M059J (cell line): ENCODE results near the gene HEATR5B. TPM values are rescaled to one million over a fixed set of nuclear protein-coding genes. Genes with fewer than 3 reads are reported as not detected.
"Not testable (repeated sequence)": the region's sequence is repeated elsewhere in the genome, so short reads cannot be mapped to it uniquely, and the experiment has no call there.

Source experiments
- DNase-seq: peaks from one replicate; pipeline ENCODE4 v3.0.0-alpha.2; 2012; ENCODE audit warnings: low read depth
- total RNA-seq: library from RNA; depleted of rRNA; stranded (reverse); fragments of >200 nt; shearing (Covaris generic); gene quantifications from 2 replicates; pipeline ENCODE4 v1.2.3, GENCODE V29; 2014

Gene HEATR5B
- total RNA-seq, 1 experiment from 2014 or later, result 8.2 TPM

DNA sequence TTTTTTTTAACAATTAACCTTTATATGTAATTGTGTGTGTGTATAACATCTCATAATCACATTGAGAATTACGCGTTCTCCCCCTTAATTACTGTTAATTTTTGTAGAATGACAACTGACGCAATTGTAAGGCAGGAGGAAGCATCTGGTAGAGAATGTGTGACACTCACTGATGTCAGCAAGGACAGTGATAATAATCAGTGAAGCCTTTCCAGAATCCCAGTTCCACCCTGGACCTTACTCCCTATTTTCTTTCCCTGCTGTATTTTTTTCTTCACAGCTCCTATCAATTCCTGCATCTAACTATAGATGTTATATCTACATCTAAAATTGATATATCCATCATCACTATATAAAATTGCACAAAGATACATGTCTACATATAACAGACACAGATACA is 101.7 kb downstream of the HEATR5B start:
- no peak for DNase-seq

DNA sequence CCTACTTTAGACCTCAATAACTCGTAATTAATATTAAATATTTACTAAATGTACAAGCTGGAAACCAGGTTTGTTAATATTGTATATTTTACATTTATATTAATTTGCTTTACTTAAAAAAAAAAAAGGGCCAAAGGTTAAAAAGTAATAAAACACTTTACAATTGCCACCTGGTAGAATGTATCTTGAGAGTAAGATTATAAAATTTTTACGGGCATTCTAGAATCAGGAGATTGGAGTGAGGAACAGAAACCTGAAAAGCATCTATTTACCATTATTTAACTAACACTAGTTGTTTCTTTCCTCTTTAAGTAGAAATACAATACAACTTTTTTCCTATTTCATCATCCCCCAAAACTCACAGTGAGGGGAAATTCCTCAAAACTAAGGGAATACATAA is 102.3 kb downstream of the HEATR5B start:
- no peak for DNase-seq

DNA sequence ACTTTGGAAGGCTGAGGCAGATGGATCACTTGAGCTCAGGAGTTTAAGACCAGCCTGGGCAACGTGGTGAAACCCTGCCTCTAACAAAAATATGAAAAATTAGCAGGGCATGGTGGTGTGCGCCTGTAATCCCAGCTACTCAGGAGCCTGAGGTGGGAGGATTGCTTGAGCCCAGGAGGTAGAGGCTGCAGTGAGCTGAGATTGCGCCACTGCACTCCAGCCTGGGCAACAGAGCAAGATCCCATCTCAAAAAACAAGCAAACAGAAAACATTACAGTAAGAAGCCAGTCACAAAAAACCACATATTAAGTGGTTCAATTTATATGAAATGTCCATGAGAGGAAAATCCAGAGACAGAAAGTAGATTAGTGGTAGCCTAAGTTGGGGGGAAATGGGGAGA is 105.2 kb downstream of the HEATR5B start:
- DNase-seq, result not testable (repeated sequence)

DNA sequence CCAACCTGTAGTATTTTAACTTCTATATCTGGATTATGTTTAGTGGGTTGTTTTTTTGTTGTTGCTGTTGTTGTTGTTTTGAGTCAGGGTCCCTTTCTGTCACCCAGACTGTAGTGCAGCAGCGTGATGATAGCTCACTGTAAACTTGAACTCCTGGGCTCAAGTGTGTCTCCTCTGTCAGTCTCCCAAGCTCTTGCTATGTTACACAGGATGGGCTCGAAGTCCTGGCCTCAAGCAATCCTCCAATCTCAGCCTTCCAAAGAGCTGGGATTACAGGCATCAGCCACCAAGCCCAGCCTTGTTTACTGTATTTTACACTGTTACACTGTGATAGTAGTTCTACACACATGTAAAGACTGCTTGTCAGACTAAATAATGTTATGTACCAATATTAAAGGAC is 108.1 kb downstream of the HEATR5B start:
- DNase-seq, result no peak

DNA sequence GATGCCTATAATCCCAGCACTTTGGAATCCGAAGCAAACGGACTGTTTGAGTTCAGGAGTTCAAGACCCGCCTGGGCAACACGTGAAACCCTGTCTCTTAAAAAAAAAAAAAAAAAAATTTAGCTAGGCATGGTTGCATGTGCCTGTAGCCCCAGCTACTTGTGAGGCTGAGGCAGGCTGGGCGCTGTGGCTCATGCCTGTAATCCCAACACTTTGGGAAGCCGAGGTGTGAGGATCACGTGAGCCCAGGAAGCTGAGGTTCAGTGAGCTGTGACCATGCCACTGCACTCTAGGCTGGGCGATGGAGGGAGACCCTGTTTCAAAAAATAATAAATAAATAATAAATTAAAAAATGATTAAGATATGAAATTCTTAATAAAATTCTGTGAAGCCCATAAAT is 108.9 kb downstream of the HEATR5B start:
- DNase-seq, result no peak

DNA sequence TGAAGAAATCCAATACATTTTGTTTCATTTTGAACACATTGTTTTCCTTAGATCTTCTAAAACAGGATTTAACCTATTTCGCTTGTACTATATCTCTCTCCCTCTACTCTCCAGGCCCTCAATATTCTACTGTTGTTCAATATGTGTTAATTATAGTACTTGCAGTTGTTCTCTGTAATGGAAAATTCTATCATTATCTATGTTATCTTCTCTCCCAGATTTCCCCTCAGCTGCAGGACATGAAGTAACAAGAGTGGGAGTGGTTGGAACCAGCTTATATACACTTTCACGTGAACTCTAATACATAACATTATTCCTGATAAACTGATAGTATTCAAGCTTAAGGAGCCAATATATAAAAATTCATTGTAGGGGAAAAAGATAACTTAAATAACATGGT is 110.9 kb downstream of the HEATR5B start:
- DNase-seq, result no peak

DNA sequence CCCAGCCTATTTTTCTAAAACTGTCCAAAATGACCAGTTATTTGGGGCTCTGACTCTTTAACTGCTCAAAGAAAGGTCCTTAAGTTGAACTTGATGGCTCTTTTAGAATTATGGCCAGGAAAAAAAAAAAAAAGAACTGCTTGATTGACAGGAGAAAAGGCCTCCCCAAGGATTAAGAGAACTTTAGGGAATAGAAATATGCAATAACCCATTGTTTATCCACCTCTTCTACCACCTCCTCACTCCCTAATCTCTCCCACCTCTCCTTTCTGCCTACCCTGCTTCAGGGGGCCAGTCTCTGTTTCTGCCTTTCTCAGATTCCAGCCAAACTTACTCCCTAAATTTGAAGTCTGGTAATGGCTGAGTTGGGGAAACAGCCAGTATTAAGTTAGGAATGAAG is 112.2 kb downstream of the HEATR5B start:
- no peak for DNase-seq

DNA sequence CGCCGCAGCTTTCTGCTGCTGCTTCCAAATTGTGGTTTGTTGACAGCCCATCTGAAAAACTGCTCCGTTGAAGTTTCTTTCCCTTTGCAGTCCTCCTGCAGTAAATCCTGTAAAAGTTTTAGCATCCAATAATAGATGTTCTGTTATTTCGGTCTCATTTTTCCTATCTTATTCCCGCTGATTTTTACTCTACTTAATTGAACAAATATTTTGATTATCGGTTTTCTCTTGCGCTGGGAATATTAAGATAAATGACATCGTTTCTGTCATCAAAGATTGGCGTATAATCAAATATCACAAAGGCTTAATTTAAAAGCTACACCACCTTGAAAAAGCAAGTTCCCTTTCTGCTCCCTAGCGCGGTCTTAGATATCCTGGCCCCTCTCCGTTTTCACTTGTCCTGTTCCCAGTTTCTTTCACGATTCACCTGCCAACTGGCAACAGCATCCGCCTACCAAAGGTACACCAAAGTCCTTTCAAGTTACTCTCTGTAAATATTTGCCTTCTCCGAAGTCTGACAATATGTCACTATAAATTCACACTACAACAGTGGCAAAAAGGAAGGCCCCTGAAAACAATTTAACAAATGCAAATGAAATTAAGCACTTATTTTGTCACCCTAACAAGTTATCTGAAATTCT is 116.8 kb downstream of the HEATR5B start:
- DNase-seq, result peak; percentile 27

DNA sequence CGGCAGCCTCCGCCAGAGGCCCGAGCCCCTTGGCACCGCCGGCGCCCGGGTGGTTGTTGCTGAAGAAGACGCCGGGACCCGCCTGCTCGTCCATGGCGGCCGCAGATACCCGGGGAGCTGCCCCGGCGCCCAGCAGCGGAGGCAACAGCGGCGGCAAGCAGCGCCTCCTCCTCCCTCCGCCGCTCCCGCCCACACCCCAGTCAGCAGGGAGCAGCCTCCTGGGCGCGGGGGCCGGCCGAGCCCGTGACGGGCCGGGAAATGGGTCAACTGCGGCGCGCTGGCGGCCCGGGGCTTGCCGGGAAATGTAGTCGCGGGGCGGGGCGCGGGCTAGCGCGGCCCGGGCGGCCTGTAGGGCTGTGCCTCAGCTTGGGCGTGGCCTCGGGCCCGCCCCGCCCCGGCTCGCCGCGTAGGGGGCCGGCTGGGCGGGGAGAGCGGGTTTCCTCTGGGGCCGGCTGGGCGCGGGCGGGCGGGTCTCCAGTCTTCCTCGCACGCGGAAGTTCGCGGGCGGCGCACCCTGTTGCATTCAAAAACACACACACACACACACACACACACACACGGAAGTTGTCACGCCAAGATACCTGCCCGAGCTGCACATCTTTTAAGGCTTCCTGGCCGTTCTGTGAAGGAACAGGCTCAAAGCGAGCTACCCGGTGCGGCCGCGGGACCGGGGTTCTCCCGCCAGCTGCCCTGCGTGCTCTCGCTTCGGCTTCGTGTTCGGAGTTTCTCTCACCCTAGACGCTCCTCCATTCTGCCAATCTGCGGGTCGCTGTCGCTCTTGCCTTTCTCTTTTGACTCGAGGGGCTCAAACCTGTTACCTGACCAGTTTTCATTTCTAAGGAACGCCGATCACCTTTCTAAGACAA is 117.6 kb downstream of the HEATR5B start, which contains the start of gene STRN:
Gene STRN (minus strand): TSS at position 167 of the 866 bp plus-strand sequence. CDS start 73 bp downstream, at position 94.
- peak; percentile 94 for DNase-seq

DNA sequence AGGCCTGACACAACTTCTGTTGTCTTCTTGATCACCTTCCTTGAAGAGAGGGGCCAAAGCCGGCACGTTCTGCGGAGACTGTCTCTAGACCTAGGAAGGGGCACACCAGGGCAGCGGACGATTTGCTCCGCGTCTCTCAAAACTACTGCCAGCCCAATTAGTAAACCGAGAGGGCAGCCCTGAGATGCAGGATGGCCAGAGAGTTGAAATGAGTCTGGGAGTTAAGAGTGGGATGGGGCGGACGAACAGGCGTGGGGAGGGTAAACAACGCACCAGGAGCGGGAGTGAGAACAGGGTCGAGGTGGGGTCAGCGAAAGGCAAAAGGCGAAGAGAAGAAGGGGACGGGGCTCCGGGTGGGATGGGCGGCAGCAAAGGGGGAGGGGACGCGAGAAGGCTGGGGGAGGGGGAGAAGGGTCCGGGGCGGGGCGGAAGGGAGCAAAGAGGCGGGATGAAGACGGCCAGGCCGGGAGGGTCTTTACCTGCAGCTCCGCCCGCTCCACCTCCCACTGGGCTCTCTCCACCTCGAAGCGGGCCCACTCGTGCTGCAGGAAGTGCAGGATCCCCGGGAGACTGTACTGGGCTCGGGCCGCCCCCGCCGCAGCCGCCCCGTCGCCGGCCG is 118.3 kb downstream of the HEATR5B start:
- peak; percentile 34 for DNase-seq

DNA sequence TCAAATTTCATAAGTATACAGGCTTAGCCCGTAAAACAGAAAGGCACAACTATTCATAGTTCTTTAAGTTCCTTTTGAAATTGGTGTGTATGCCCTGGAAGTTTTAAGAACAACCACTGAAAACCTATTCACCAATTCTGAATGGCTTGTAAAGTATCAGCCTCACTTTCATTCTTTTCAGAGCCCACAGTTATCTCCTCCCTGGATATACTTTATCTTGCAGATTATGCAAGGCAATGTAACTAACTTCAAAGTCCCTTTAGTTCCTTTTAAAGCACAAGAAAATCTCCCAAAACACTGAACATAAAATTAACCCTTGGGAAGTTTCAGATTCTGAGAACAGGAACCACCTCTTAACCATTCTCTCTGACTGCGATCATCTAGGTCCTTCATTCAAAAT is 119.0 kb downstream of the HEATR5B start:
- no peak for DNase-seq

DNA sequence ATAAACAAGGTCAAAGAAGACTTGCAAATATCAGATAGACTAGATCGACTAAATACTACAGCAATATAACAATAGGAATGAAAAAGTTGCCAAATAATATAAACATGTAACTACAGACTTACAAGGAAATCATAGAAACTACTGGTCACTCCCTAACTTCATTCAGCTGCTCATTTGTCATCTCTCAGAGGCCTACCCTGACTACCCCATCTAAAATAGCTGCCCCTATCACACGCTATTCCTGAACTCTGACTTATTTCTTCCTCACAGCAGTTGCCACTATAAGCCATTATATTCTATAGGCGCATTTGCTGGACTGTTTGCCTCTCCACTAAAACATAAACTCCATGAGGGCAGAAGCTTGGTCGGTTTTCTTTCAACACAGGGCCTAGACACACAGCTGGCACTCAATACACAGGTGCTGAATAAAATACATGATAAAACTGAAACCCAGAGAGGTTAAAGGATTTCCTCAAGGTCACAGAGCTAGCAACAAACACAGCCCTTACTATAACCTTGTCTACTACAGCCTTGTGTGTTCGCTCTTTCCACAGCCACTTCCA is 119.6 kb downstream of the HEATR5B start:
- no peak for DNase-seq

DNA sequence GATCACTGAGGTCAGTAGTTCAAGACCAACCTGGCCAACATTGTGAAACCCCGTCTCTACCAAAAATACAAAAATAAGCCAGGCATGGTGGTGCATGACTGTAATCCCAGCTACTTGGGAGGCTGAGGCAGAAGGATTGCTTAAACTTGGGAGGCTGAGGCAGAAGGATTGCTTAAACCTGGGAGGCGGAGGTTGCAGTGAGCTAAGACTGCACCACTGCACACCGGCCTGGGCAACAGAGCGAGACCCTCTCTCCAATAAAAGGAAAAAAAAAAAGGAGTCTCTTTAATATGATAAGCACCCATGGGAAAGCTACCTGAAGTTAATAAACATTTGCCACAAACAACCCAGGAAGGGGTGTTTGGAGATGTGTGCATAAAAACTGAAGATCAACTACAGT is 120.4 kb downstream of the HEATR5B start:
- no peak for DNase-seq

DNA sequence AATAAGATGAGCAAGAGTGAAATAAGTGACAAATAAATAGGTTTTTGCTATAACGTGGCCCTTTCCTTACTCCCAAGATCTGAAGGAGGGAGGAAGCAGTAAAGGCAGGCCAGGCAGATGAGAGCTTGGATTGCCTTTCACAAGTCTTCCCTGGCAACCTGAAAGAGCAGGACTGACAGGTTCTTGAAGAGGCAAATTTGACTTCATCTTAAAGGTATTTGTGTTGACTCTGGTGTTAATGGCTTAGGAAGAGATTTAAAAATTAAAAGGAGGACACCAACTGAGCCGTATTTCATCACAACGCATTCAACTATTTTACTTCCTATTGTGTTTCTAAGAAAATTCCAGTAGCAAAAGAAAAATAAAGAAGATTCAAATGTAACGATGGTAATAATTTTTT is 121.1 kb downstream of the HEATR5B start:
- no peak for DNase-seq

DNA sequence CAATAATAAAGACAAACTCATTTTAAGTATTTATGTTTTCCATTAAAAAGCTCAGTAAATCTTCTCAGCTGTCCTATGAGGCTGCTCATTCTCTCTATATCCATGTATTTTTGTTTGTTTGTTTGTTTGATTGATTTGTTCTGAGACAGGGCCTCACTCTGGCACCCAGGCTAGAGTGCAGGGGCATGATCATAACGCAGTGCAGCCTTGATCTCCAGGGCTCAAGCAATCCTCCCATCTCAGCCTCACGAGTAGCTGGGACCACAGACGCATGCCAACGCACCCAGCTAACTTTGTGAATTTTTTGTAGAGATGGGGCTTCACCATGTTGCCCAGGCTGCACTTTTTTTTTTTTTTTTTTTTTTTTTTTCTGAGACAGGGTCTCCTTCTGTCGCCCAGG is 123.4 kb downstream of the HEATR5B start:
- DNase-seq, result no peak

DNA sequence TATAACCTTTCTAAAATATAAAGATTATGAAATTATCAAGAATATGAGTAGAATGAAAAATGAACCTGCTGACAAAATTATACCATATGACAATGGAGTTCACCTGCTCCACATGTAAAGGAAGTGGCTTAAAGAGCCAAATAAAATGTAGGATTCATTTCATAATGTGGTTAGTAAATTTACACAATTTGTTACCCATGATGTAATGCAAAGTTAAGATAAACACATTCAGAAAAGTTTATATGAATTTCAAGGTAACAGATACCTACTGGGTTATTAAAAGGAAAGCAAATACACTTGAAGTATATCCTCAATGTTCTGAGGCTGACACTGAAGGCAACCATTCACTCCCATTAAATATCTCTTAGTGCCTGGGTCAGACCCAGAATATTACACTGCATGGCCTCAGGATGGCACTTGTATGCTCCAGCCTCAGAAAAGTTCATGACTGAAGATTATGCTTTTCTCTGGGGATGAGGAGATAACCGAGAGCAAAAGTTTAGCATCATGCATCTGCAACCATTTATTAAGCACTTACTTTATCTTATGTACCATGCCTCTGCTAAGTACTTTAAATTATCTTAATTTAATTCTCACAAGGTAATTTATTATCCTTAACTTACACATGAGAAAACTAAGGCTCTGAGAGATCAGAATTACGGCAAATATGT is 124.0 kb downstream of the HEATR5B start:
- DNase-seq, result no peak

DNA sequence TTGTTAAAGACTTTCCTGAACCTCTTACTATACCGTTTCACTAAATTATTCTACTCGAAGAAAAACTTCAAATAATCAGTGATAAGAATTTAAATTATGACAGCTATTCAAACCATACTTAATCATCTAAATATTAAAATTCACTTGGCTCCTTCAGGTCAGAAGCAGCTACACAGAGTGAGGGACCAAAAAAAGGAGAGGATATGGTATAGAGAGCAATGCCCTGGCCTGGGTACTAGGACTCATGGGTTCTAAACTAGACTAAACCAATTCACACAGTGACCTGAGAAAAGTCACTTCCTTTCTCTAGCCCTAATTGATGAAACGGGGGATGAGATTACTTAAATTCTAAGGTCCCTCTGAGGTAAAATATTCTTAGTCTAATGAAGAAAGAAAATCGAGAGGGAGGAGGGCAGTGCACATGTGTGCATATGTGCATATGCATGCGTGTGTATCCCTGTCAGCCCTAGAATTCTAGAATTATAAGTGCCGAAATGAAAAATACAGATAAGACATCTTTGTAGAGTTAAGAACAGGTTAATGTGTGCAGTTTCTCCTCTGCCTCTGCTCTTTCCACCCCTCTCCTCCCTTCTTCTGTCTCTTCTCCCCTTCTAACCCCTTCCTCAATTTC is 129.1 kb downstream of the HEATR5B start:
- DNase-seq, result no peak

DNA sequence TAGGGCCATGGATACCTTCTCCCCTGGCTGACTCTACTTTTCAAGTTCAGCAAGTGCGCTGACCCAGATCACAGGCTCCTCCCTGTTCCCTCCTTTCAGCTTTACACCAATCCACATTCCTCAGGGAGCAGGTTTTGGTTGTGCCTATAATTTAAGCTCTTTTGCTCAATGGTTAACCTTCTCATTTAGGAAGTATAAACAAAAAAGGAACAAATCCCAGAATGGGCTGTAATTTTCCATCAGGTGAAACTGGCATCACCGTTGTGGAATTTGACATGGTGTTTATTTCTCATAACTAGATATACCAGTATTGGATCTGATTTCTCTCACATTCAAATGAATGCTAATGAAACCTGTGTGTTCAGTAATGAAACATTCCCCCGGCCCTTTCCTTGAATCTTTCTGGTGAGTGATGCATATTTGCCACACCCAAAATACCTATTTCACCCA is 131.4 kb downstream of the HEATR5B start:
- peak; percentile 8 for DNase-seq

DNA sequence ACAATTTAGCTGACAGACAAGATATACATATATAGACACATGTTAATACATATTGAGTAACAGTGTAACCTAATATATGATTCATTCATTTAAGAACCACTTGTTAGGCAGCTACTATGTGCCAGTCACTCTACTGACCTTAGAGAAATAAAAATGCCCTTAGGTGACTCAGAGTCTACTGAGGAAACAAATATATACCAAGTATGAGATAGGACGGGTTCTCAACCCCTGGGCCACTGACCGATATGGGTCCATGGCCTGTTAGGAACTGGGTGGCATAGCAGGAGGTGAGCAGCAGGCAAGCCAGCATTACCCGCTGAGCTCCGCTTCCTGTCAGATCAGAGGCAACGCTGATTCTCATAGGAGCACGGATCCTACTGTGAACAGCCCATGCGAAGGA is 132.6 kb downstream of the HEATR5B start:
- peak; percentile 60 for DNase-seq

DNA sequence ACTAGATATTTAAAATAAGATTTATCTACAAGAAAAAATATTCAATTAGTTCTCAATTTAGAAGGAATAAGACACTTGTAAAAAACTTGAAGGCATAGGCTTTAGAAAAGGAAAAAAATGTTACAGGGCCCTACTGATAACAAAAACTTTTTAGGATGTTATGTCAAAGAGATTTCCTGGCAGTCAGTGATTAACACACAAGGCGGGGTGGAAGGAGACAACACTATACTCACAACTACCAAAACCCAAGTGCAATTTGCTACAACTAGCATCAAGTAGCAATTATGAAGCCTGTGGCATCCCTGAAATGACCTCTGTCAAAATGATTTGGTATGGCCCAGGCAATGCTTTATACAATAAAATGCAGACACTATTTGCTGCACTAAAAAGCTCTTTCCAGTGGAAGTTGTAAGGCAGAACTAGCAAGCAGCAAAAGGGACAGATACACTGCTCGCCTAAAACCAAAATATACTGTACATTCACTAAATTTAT is 133.1 kb downstream of the HEATR5B start:
- no peak for DNase-seq

DNA sequence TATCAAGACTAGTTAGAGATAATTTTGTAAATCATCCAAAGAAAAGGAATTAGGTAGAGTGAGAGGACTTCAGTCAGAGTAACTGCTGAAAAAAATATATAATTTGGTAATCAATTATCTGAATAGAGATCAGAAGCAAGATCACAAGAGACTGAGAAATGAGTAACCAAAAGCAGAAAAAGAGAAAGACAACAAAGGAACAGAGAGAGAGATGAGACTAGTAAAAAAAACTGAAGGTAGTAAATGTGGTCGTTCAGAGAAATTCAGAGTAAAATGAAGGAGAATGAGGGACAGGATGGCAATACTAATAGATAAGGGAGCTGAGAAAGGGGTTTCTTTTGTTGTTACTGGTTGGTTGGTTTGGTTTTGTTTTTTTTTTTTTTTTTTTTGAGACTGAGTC is 134.3 kb downstream of the HEATR5B start:
- DNase-seq, result no peak
